IMR-90 (cell line): ENCODE data around the gene ITPRID1. TPM values are rescaled to one million over a fixed set of nuclear protein-coding genes. Genes with fewer than 3 reads are reported as not detected.

Experiments
- ATAC-seq: fragments of 200-7000 bp; cut with Tn5 transposase; 2 replicates; pipeline ENCODE4 v1.9.1; 2020; ENCODE audit warnings: low read depth, mild to moderate bottlenecking, moderate library complexity
- BruUV-seq: library from RNA; stranded (reverse); fragments of 400-500 nt; replicated peaks from 2 replicates; lab custom pipeline; 2021; lab: Mats Ljungman, UMichigan
- CTCF ChIA-PET: fragments of 300-600 bp; formaldehyde crosslinking; extraction: SDS; loops from one replicate; lab custom pipeline; 2021; ENCODE audit warnings: antibody characterized with exemption; lab: Yijun Ruan, JAX
- POLR2A ChIA-PET: fragments of 300-600 bp; sonication (Branson Sonifier 250); formaldehyde crosslinking; loops from one replicate; lab custom pipeline; 2022; ENCODE audit warnings: antibody characterized with exemption; ENCODE audit not compliant: unreplicated experiment; lab: Charles Lee
- DNase-seq: peaks from one replicate; pipeline ENCODE4 v3.0.0; 2013
- H2AFZ ChIP-seq: replicated peaks from 2 replicates; pipeline ENCODE3; 2013; ENCODE audit warnings: low read length, mild to moderate bottlenecking; ENCODE audit not compliant: poor library complexity
- H2AK5ac ChIP-seq: 2 replicates; pipeline ENCODE4 v1.6.1; 2013; ENCODE audit warnings: low read depth, low read length, inconsistent platforms
- H2AK9ac ChIP-seq: replicated peaks from 2 replicates; pipeline ENCODE3; 2013; ENCODE audit warnings: mild to moderate bottlenecking, low read depth, low read length, moderate library complexity; ENCODE audit not compliant: poor library complexity
- H2BK120ac ChIP-seq: 2 replicates; pipeline ENCODE4 v1.6.1; 2013; ENCODE audit warnings: low read depth, low read length, inconsistent platforms
- H2BK15ac ChIP-seq: 3 replicates; pipeline ENCODE4 v1.6.1; 2013; ENCODE audit warnings: low read depth, low read length, inconsistent platforms
- H2BK20ac ChIP-seq: 2 replicates; pipeline ENCODE4 v1.6.1; 2013; ENCODE audit warnings: low read depth, mild to moderate bottlenecking, inconsistent platforms, low read length, moderate library complexity
- H2BK5ac ChIP-seq: 2 replicates; pipeline ENCODE4 v1.6.1; 2013; ENCODE audit warnings: mild to moderate bottlenecking, low read depth, low read length, inconsistent platforms; ENCODE audit not compliant: poor library complexity, severe bottlenecking
- H3K14ac ChIP-seq: replicated peaks from 2 replicates; pipeline ENCODE4 v1.6.1; 2013; ENCODE audit warnings: low read depth, low read length, inconsistent platforms
- H3K18ac ChIP-seq: 2 replicates; pipeline ENCODE4 v1.6.1; 2013; ENCODE audit warnings: low read depth, low read length, control low read depth
- H3K23ac ChIP-seq: 2 replicates; pipeline ENCODE4 v1.6.1; 2013; ENCODE audit warnings: low read depth, low read length, inconsistent platforms
- H3K27ac ChIP-seq: 2 replicates; pipeline ENCODE4 v1.5.1; 2013; ENCODE audit warnings: mild to moderate bottlenecking, control low read depth, low read length; ENCODE audit not compliant: insufficient read depth
- H3K27me3 ChIP-seq: 2 replicates; pipeline ENCODE4 v1.6.1; 2013; ENCODE audit warnings: low read length; ENCODE audit not compliant: control insufficient read depth, insufficient read depth
- H3K36me3 ChIP-seq: 2 replicates; pipeline ENCODE4 v1.6.1; 2013; ENCODE audit warnings: low read length, mixed read lengths; ENCODE audit not compliant: control insufficient read depth, insufficient read depth
- H3K4ac ChIP-seq: 2 replicates; pipeline ENCODE4 v1.6.1; 2013; ENCODE audit warnings: low read depth, low read length, inconsistent platforms
- H3K4me1 ChIP-seq: 2 replicates; pipeline ENCODE4 v1.6.1; 2013; ENCODE audit warnings: low read length, mixed read lengths; ENCODE audit not compliant: control insufficient read depth, insufficient read depth
- H3K4me2 ChIP-seq: 2 replicates; pipeline ENCODE4 v1.6.1; 2013; ENCODE audit warnings: low read depth, mild to moderate bottlenecking, control low read depth, low read length, moderate library complexity
- H3K4me3 ChIP-seq: 2 replicates; pipeline ENCODE4 v1.5.1; 2013; ENCODE audit warnings: low read depth, mild to moderate bottlenecking, control low read depth, low read length, moderate library complexity; ENCODE audit not compliant: insufficient read depth
- H3K56ac ChIP-seq: 2 replicates; pipeline ENCODE4 v1.6.1; 2013; ENCODE audit warnings: low read length, inconsistent platforms; ENCODE audit not compliant: insufficient read depth; ENCODE audit errors: extremely low read depth
- H3K79me1 ChIP-seq, 2 experiments: 2 replicates each; pipeline ENCODE4 v1.6.1; 2013; ENCODE audit warnings: low read length in 2 of 2, inconsistent platforms in 1 of 2, low read depth in 1 of 2
- H3K9ac ChIP-seq: 2 replicates; pipeline ENCODE4 v1.6.1; 2013; ENCODE audit warnings: low read depth, low read length, control low read depth
- H3K9me1 ChIP-seq: 2 replicates; pipeline ENCODE4 v1.6.1; 2013; ENCODE audit warnings: low read length, inconsistent platforms; ENCODE audit not compliant: insufficient read depth
- H3K9me3 ChIP-seq: 2 replicates; pipeline ENCODE4 v1.6.1; 2013; ENCODE audit warnings: low read length; ENCODE audit not compliant: control insufficient read depth, insufficient read depth
- H4K20me1 ChIP-seq: 2 replicates; pipeline ENCODE4 v1.6.1; 2013; ENCODE audit warnings: low read length, inconsistent platforms; ENCODE audit not compliant: insufficient read depth
- H4K5ac ChIP-seq: 2 replicates; pipeline ENCODE4 v1.6.1; 2013; ENCODE audit warnings: mild to moderate bottlenecking, low read depth, low read length, control low read depth
- H4K8ac ChIP-seq, 2 experiments: 2 replicates each; pipeline ENCODE4 v1.6.1; 2013; ENCODE audit warnings: low read depth in 2 of 2, low read length in 2 of 2, control low read depth in 1 of 2, inconsistent platforms in 1 of 2
- H4K91ac ChIP-seq: 2 replicates; pipeline ENCODE4 v1.6.1; 2013; ENCODE audit warnings: low read depth, low read length, inconsistent platforms; ENCODE audit not compliant: insufficient read depth
- CEBPB ChIP-seq: IDR thresholded peaks from 2 replicates; pipeline ENCODE4 v1.6.1; 2012; ENCODE audit warnings: low read depth, low read length, improper control_type of control experiment
- FOS ChIP-seq: fragments of 150-350 bp; IDR thresholded peaks from 2 replicates; pipeline ENCODE4 v1.6.1; 2016; ENCODE audit warnings: low read depth, low read length
- MAFK ChIP-seq: IDR thresholded peaks from 2 replicates; pipeline ENCODE4 v1.6.1; 2012; ENCODE audit warnings: low read depth, low read length, improper control_type of control experiment
- MXI1 ChIP-seq: IDR thresholded peaks from 2 replicates; pipeline ENCODE4 v1.6.1; 2012; ENCODE audit warnings: low read depth, mild to moderate bottlenecking, low read length, moderate library complexity, borderline replicate concordance
- NFE2L2 ChIP-seq: fragments of 150-350 bp; IDR thresholded peaks from 2 replicates; pipeline ENCODE4 v1.6.1; 2016; ENCODE audit warnings: low read depth, mild to moderate bottlenecking, low read length
- RAD21 ChIP-seq: IDR thresholded peaks from 2 replicates; pipeline ENCODE4 v1.6.1; 2012; ENCODE audit warnings: low read length, improper control_type of control experiment
- RCOR1 ChIP-seq: IDR thresholded peaks from 2 replicates; pipeline ENCODE4 v1.6.1; 2012; ENCODE audit warnings: mild to moderate bottlenecking, low read length, improper control_type of control experiment; ENCODE audit not compliant: insufficient replicate concordance
- RFX5 ChIP-seq: IDR thresholded peaks from 2 replicates; pipeline ENCODE4 v1.8.0; 2012; ENCODE audit warnings: low read depth, mild to moderate bottlenecking, low read length, moderate library complexity
- WGBS, 2 experiments: methylation state at CpG; one replicate each; pipeline versions ENCODE4 v1.1.5 to v1.1.7; 2013; ENCODE audit warnings: missing lambda C conversion rate in 2 of 2; ENCODE audit not compliant: insufficient read length in 1 of 2; ENCODE audit errors: extremely low coverage in 2 of 2; 5-methylcytosine and 5-hydroxymethylcytosine counted together
- dilution Hi-C: fragments of 300-500 bp; cut with HindIII; formaldehyde crosslinking; loops from one replicate; pipeline ENCODE4 v1.14.3; 2018; ENCODE audit warnings: low sequenced_read_pairs; ENCODE audit not compliant: unreplicated experiment
- in situ Hi-C: fragments of 300-500 bp; cut with MboI; formaldehyde crosslinking; loops from 3 replicates; pipeline ENCODE4 v1.14.3; 2019; ENCODE audit warnings: low sequenced_read_pairs, inconsistent platforms, mixed read lengths
- intact Hi-C: fragments of 100-400 bp; cut with micrococcal nuclease; formaldehyde crosslinking; loops from 2 replicates; pipeline ENCODE4 v1.10.0; 2022
- polyA plus RNA-seq, 3 experiments: library from polyadenylated mRNA; depleted of rRNA; stranded (reverse); fragments of >200 nt; gene quantifications; 2 replicates each; pipeline ENCODE4 v1.2.3, GENCODE V29; 2012; ENCODE audit warnings: low replicate concordance in 1 of 3
- total RNA-seq: library from RNA; depleted of rRNA; stranded (reverse); fragments of >200 nt; gene quantifications from 2 replicates; pipeline ENCODE4 v1.2.3, GENCODE V29; 2012
- TF ChIP-seq, protein P1 (sequence below): conservative IDR thresholded peaks from 2 replicates; pipeline ENCODE4 v1.5.1; 2012; ENCODE audit warnings: mild to moderate bottlenecking, low read depth, low read length, improper control_type of control experiment
- TF ChIP-seq, protein P2 (sequence below): fragments of 150-350 bp; IDR thresholded peaks from 2 replicates; pipeline ENCODE4 v1.6.1; 2016; ENCODE audit warnings: low read depth, mild to moderate bottlenecking, low read length, moderate library complexity, borderline replicate concordance

ITPRID1 gene
- total and polyA plus RNA-seq, 2 of the 4 experiments (the other 2 are of a cell fraction), result not detected

DNA sequence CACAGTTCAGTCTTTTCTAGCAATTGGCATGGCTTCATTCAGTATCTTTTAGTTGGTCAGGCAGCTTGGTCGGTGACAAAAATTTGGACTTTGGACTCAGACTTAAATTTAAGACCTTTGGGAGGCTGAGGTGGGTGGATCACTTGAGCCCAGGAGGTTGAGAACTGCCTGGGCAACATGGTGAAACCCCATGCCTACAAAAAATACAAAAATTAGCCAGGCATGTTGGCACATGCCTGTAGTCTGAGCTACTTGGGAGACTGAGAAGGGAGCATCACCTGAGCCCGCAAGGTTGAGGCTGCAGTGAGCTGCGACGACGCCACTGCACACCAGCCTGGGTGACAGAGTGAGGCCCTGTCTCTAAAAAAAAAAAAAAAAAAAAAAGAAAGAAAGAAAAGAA is 19.5 kb upstream of the ITPRID1 start:
- intact Hi-C loops, result no loop called here
- no peak for DNase-seq
- H3K4ac ChIP-seq, result no peak overlapping the region
- H2AK5ac ChIP-seq, result no peak overlapping the region
- no peaks in the 10 kb centered on the region for H3K4me1 ChIP-seq
- H3K36me3 ChIP-seq, result no peaks in the 10 kb centered on the region
- H3K9me1 ChIP-seq, result no peaks in the 10 kb centered on the region
- no peak overlapping the region for H3K23ac ChIP-seq
- no peak overlapping the region for H2BK20ac ChIP-seq
- no peak overlapping the region for H3K18ac ChIP-seq
- H2BK5ac ChIP-seq, result no peak overlapping the region
- H4K20me1 ChIP-seq, result no peaks in the 10 kb centered on the region
- H2AK9ac ChIP-seq, result no peak overlapping the region
- no peak overlapping the region for H3K9ac ChIP-seq
- H4K8ac ChIP-seq, result no peak overlapping the region
- no peaks in the 10 kb centered on the region for H3K79me1 ChIP-seq
- TF ChIP-seq RCOR1 (no peak), RAD21 (no peak), MAFK (no peak), FOS (no peak), RFX5 (no peak), NFE2L2 (no peak), MXI1 (no peak), CEBPB (no peak)
- TF ChIP-seq, protein P1, sequence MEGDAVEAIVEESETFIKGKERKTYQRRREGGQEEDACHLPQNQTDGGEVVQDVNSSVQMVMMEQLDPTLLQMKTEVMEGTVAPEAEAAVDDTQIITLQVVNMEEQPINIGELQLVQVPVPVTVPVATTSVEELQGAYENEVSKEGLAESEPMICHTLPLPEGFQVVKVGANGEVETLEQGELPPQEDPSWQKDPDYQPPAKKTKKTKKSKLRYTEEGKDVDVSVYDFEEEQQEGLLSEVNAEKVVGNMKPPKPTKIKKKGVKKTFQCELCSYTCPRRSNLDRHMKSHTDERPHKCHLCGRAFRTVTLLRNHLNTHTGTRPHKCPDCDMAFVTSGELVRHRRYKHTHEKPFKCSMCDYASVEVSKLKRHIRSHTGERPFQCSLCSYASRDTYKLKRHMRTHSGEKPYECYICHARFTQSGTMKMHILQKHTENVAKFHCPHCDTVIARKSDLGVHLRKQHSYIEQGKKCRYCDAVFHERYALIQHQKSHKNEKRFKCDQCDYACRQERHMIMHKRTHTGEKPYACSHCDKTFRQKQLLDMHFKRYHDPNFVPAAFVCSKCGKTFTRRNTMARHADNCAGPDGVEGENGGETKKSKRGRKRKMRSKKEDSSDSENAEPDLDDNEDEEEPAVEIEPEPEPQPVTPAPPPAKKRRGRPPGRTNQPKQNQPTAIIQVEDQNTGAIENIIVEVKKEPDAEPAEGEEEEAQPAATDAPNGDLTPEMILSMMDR, result no peak
- TF ChIP-seq, protein P2, sequence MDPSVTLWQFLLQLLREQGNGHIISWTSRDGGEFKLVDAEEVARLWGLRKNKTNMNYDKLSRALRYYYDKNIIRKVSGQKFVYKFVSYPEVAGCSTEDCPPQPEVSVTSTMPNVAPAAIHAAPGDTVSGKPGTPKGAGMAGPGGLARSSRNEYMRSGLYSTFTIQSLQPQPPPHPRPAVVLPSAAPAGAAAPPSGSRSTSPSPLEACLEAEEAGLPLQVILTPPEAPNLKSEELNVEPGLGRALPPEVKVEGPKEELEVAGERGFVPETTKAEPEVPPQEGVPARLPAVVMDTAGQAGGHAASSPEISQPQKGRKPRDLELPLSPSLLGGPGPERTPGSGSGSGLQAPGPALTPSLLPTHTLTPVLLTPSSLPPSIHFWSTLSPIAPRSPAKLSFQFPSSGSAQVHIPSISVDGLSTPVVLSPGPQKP, result no peak
- CTCF ChIA-PET, result no interaction called here
- dilution Hi-C loops, result no loop called here
- H2BK15ac ChIP-seq, result no peak overlapping the region
- H3K27me3 ChIP-seq, result no peaks in the 10 kb centered on the region
- H3K4me2 ChIP-seq, result no peak overlapping the region
- no peak overlapping the region for H3K4me3 ChIP-seq
- no TSS peak for BruUV-seq
- no peaks in the 10 kb centered on the region for H3K9me3 ChIP-seq
- ATAC-seq, result no peak
- H4K5ac ChIP-seq, result no peak overlapping the region
- H2BK120ac ChIP-seq, result no peak overlapping the region
- no peak overlapping the region for H3K56ac ChIP-seq
- no peak overlapping the region for H3K27ac ChIP-seq
- WGBS, 2 experiments, result no CpG with 5 or more reads among the region's 5 CpGs
- POLR2A ChIA-PET, result no interaction called here
- no peak overlapping the region for H3K14ac ChIP-seq
- no peak overlapping the region for H4K91ac ChIP-seq
- H2AFZ ChIP-seq, result no peak overlapping the region
- in situ Hi-C loops, result no loop called here
